ENCODE results near the gene GALNT2. TPM values are rescaled to one million over a fixed set of nuclear protein-coding genes. Genes with fewer than 3 reads are reported as not detected.

The GALNT2 gene
- polyA plus RNA-seq, 1 of the 3 experiments (the other 2 are of a cell fraction): 118 TPM

DNA sequence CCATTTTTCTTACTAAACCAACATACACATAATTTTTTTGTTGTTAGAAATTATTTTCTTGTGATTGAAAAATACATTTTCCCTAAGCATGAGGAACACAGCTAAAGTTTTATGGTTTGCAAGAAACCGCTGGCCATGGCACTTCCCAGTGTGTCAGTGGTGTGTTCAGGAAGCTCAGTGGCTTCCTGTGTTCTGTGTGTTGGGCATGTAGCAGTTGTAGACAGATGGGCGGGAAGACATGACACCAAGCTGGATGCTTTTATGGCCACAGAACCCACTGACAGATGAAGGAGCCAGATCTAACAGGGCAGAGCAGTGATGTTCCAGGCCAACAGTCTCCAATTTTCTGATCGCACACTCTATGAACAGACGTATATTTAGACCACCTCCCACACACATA lies 119.8 kb downstream of the GALNT2 start (continued):
- TF ChIP-seq SMC3 (IDR thresholded peaks at IDR 0.05; ENCODE audit: low read depth, low read length): no peak

DNA sequence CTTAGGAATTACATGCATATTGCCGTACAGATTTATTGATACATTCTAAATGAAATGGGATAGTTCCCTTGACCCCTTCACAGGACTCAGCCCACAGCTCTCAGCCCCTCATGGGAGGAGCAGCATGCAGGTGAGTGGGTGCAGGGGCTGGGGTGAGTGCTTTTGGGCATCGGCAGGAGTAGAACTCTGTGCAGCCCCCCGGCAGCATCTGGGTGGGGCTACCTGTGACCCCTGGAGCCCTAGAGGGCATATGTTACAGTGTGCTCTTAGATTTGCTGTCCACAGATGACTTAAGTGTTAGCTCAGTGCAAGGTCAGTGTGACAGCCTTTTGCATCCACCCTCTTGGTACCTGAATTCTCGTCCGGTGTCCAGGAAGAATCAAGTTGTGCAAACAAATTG lies 120.3 kb downstream of the GALNT2 start:
- no peaks in the 10 kb centered on the region for H3K9me3 ChIP-seq
- H3K4me3 ChIP-seq (ENCODE audit: low read depth in 2 of 2, low read length in 1 of 2): no peak overlapping the region
- DNase-seq: no peak
- H3K36me3 ChIP-seq (replicated peaks in 1 of 2; ENCODE audit: control insufficient read depth in 1 of 2, insufficient read depth in 2 of 2, low read length in 1 of 2): peaks cover 4 to 9% of the 10 kb centered on the region in 2 experiments
- H3K27ac ChIP-seq (ENCODE audit: low read depth in 2 of 2, low read length in 1 of 2): no peak overlapping the region
- 100% methylated on average over 5 of the region's 5 CpGs for WGBS (ENCODE audit: low lambda C conversion rate)
- H3K4me1 ChIP-seq (ENCODE audit: control insufficient read depth in 1 of 2, insufficient read depth in 2 of 2, low read depth in 1 of 2, low read length in 1 of 2): peaks cover 8 to 22% of the 10 kb centered on the region in 2 experiments; a peak in 3 of 4 replicates
- peaks cover 35% of the 10 kb centered on the region for H4K20me1 ChIP-seq (ENCODE audit: insufficient read depth)
- H3K9ac ChIP-seq: no peak overlapping the region
- no peaks in the 10 kb centered on the region for H3F3A ChIP-seq (replicated peaks; ENCODE audit: insufficient read depth)
- no peak overlapping the region for H2AFZ ChIP-seq (ENCODE audit: low read depth)
- H3K4me2 ChIP-seq: no peak overlapping the region
- H3K27me3 ChIP-seq (ENCODE audit: insufficient read depth): no peaks in the 10 kb centered on the region
- no peaks in the 10 kb centered on the region for H3K9me2 ChIP-seq
- TF ChIP-seq YY1 (IDR thresholded peaks at IDR 0.05; ENCODE audit: low read depth) (no peak), GABPA (IDR thresholded peaks at IDR 0.05; ENCODE audit: low read depth) (no peak), EZH2phosphoT487 (IDR thresholded peaks at IDR 0.05; ENCODE audit: borderline replicate concordance, low read depth) (no peak), RCOR1 (IDR thresholded peaks at IDR 0.05; ENCODE audit: low read length) (no peak), MXI1 (IDR thresholded peaks at IDR 0.05; ENCODE audit: low read depth, low read length) (no peak), JUND (IDR thresholded peaks at IDR 0.05) (no peak), FOSL2 (IDR thresholded peaks at IDR 0.05; ENCODE audit: borderline replicate concordance, low read depth) (no peak), CHD2 (IDR thresholded peaks at IDR 0.05; ENCODE audit: low read length, partially characterized antibody) (no peak), NRF1 (IDR thresholded peaks at IDR 0.05; ENCODE audit: low read depth, low read length) (no peak)
- TF ChIP-seq, protein P1, sequence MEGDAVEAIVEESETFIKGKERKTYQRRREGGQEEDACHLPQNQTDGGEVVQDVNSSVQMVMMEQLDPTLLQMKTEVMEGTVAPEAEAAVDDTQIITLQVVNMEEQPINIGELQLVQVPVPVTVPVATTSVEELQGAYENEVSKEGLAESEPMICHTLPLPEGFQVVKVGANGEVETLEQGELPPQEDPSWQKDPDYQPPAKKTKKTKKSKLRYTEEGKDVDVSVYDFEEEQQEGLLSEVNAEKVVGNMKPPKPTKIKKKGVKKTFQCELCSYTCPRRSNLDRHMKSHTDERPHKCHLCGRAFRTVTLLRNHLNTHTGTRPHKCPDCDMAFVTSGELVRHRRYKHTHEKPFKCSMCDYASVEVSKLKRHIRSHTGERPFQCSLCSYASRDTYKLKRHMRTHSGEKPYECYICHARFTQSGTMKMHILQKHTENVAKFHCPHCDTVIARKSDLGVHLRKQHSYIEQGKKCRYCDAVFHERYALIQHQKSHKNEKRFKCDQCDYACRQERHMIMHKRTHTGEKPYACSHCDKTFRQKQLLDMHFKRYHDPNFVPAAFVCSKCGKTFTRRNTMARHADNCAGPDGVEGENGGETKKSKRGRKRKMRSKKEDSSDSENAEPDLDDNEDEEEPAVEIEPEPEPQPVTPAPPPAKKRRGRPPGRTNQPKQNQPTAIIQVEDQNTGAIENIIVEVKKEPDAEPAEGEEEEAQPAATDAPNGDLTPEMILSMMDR (IDR thresholded peaks at IDR 0.05): no peak
- ChIA-PET CTCF (interaction anchor here (1.0 to 1.3 kb wide), 3 partner anchors 10 to 81 kb away, joined by 3 to 4 read pairs (median 3); no protein-coding TSS in a partner anchor), POLR2A (no interaction called here)
- peaks cover 55% of the 10 kb centered on the region for H3K79me2 ChIP-seq (ENCODE audit: insufficient read depth)

DNA sequence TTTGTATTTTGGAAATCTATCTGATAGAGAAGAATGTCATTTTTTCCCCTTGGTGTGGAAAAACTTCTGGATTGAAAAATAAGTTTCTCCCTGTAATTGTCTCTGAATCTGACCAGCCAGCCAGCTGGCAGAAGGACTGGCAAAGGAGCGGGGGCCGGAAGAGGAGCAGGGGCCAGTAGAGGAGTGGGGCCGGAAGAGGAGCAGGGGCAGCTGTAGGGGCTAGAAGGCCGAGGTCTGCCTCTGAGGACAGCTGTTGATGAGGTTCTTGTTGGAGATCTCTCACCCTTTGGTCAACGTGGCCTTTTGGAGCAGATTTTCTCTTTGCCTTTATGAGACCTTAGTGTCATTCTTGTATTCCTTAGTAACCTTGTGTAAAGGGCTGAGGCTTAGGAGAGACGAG lies 121.8 kb downstream of the GALNT2 start:
- peaks cover 20 to 22% of the 10 kb centered on the region in 2 experiments for H3K4me1 ChIP-seq (ENCODE audit: control insufficient read depth in 1 of 2, insufficient read depth in 2 of 2, low read depth in 1 of 2, low read length in 1 of 2)
- peaks cover 40% of the 10 kb centered on the region for H4K20me1 ChIP-seq (ENCODE audit: insufficient read depth)
- no peaks in the 10 kb centered on the region for H3F3A ChIP-seq (replicated peaks; ENCODE audit: insufficient read depth)
- WGBS (ENCODE audit: low lambda C conversion rate): 78% methylated on average over 6 of the region's 6 CpGs
- peaks cover 43% of the 10 kb centered on the region; the same call in 1 of the 2 replicates for H3K79me2 ChIP-seq (ENCODE audit: insufficient read depth)
- no peak overlapping the region for H3K9ac ChIP-seq
- H3K9me3 ChIP-seq: no peaks in the 10 kb centered on the region
- H3K4me3 ChIP-seq (ENCODE audit: low read depth in 2 of 2, low read length in 1 of 2): no peak overlapping the region
- DNase-seq: no peak
- CTCF ChIA-PET: interaction anchor here (0.9 kb wide), 1 partner anchor 22 kb away, joined by 3 read pairs; no protein-coding TSS in a partner anchor
- no peak overlapping the region for H3K4me2 ChIP-seq
- no peaks in the 10 kb centered on the region for H3K27me3 ChIP-seq (ENCODE audit: insufficient read depth)
- peaks cover 4 to 9% of the 10 kb centered on the region in 2 experiments for H3K36me3 ChIP-seq (replicated peaks in 1 of 2; ENCODE audit: control insufficient read depth in 1 of 2, insufficient read depth in 2 of 2, low read length in 1 of 2)
- no peaks in the 10 kb centered on the region for H3K9me2 ChIP-seq
- TF ChIP-seq RAD21 (IDR thresholded peaks at IDR 0.05; ENCODE audit: low read length): no peak
- TF ChIP-seq, protein P2, sequence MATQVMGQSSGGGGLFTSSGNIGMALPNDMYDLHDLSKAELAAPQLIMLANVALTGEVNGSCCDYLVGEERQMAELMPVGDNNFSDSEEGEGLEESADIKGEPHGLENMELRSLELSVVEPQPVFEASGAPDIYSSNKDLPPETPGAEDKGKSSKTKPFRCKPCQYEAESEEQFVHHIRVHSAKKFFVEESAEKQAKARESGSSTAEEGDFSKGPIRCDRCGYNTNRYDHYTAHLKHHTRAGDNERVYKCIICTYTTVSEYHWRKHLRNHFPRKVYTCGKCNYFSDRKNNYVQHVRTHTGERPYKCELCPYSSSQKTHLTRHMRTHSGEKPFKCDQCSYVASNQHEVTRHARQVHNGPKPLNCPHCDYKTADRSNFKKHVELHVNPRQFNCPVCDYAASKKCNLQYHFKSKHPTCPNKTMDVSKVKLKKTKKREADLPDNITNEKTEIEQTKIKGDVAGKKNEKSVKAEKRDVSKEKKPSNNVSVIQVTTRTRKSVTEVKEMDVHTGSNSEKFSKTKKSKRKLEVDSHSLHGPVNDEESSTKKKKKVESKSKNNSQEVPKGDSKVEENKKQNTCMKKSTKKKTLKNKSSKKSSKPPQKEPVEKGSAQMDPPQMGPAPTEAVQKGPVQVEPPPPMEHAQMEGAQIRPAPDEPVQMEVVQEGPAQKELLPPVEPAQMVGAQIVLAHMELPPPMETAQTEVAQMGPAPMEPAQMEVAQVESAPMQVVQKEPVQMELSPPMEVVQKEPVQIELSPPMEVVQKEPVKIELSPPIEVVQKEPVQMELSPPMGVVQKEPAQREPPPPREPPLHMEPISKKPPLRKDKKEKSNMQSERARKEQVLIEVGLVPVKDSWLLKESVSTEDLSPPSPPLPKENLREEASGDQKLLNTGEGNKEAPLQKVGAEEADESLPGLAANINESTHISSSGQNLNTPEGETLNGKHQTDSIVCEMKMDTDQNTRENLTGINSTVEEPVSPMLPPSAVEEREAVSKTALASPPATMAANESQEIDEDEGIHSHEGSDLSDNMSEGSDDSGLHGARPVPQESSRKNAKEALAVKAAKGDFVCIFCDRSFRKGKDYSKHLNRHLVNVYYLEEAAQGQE (IDR thresholded peaks at IDR 0.05; ENCODE audit: low read depth, low read length): no peak
- no peak for TF ChIP-seq YY1 (IDR thresholded peaks at IDR 0.05; ENCODE audit: low read depth)
- TF ChIP-seq CHD2 (IDR thresholded peaks at IDR 0.05; ENCODE audit: low read length, partially characterized antibody): no peak
- TF ChIP-seq ELF1 (IDR thresholded peaks at IDR 0.05): no peak
- TF ChIP-seq FOSL2 (IDR thresholded peaks at IDR 0.05; ENCODE audit: borderline replicate concordance, low read depth): no peak
- TF ChIP-seq, protein P3, sequence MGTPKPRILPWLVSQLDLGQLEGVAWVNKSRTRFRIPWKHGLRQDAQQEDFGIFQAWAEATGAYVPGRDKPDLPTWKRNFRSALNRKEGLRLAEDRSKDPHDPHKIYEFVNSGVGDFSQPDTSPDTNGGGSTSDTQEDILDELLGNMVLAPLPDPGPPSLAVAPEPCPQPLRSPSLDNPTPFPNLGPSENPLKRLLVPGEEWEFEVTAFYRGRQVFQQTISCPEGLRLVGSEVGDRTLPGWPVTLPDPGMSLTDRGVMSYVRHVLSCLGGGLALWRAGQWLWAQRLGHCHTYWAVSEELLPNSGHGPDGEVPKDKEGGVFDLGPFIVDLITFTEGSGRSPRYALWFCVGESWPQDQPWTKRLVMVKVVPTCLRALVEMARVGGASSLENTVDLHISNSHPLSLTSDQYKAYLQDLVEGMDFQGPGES (IDR thresholded peaks at IDR 0.05; ENCODE audit: low read depth, low read length): no peak
- no peak for TF ChIP-seq TCF12 (IDR thresholded peaks at IDR 0.05)
- no peak overlapping the region for H3K27ac ChIP-seq (ENCODE audit: low read depth in 2 of 2, low read length in 1 of 2)
- POLR2A ChIA-PET: no interaction called here
- no peak overlapping the region for H2AFZ ChIP-seq (ENCODE audit: low read depth)
